ENCODE results near the gene PPIL1. TPM values are rescaled to one million over a fixed set of nuclear protein-coding genes. Genes with fewer than 3 reads are reported as not detected.
A peak's percentile ranks its signal among the peaks of the same experiment; 100 is the strongest.

The PPIL1 gene
- polyA plus RNA-seq, 1 experiment, result 23.4 TPM

DNA sequence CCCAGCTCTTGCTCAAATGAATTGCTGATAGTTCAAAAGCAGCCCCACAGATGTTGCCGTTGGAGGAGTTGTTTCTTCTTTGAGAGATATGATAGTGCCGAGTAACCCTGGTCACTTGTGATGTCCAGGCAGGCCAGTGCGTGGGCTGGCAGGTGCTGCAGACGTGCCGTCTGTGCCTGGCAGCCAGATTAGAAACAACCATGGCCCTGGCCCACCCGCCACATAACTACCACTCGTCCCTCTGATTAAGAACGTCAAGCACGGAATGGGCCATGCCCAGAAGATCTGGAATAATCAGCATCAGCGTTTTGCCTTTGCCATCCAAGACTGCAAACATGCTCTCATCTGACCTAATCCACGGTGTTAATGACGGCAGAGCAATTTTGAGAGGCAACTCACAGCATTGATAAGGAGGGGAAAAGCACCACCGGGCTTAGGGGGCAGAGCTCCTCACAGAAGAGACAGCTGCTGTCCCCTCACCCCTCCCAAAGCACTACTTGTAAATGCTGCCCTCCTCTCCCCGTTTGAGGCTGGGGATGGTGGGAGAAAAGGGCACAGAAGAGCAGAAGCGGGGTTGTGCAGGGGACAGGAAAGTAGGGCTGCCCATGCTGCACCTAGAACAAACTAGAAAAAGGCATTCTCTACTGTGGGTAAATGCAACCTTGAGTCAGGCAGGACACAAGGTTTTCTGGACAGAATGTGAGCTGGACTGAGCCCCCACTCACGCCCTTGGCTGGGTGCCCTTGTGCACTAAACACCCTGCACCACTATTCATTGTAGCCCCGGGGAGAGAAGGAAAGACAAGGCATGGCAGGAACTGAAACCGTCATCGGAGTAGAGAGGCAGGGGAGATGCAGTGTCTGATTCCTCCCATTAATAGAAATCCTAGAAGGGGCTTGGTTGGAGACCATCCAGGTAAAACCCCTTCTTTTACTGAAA lies 30.1 kb downstream of the PPIL1 start:
- Histone ChIP-seq H3K36me3 (ENCODE audit: control insufficient read depth, insufficient read depth, low read length) (no peaks in the 10 kb centered on the region), H3K4me3 (ENCODE audit: low read depth, low read length) (no peak overlapping the region), H3K27me3 (ENCODE audit: control insufficient read depth, insufficient read depth, low read length) (peaks cover 4% of the 10 kb centered on the region; the same call in 1 of the 2 replicates)
- ChIA-PET POLR2A (no interaction called here), CTCF (interaction anchor here (2.3 kb wide), 1 partner anchor 78 kb away, joined by 6 read pairs; no protein-coding TSS in a partner anchor)
- no peak for DNase-seq (ENCODE audit: low read depth)
- TF ChIP-seq, protein P1, sequence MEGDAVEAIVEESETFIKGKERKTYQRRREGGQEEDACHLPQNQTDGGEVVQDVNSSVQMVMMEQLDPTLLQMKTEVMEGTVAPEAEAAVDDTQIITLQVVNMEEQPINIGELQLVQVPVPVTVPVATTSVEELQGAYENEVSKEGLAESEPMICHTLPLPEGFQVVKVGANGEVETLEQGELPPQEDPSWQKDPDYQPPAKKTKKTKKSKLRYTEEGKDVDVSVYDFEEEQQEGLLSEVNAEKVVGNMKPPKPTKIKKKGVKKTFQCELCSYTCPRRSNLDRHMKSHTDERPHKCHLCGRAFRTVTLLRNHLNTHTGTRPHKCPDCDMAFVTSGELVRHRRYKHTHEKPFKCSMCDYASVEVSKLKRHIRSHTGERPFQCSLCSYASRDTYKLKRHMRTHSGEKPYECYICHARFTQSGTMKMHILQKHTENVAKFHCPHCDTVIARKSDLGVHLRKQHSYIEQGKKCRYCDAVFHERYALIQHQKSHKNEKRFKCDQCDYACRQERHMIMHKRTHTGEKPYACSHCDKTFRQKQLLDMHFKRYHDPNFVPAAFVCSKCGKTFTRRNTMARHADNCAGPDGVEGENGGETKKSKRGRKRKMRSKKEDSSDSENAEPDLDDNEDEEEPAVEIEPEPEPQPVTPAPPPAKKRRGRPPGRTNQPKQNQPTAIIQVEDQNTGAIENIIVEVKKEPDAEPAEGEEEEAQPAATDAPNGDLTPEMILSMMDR (IDR thresholded peaks at IDR 0.05; ENCODE audit: insufficient read depth, low read depth, low read length), result no peak

DNA sequence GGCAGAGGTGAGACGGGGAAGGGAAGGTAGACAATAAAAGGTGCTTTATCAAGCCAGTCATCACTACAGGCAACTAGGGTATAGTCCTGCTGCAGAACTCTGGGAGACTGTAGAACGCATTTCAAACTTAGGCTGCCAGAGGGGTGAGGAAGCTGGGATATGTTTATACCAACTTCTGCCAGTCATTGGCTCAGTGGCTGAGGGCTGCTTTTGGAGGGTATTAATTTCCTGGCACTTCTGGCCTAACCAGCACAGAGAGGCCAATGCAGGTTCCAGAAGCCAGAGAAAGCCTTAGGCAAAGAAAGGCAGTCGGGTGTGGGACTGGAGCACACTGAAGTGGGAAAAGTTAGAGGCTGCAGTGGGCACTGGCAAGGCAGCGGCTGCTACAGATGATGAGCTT lies 31.4 kb downstream of the PPIL1 start:
- POLR2A ChIA-PET, result no interaction called here
- no peaks in the 10 kb centered on the region for H3K36me3 ChIP-seq (ENCODE audit: control insufficient read depth, insufficient read depth, low read length)
- CTCF ChIA-PET, result interaction anchor here (0.9 to 2.3 kb wide), 3 partner anchors 9 to 77 kb away, joined by 3 to 10 read pairs (median 6); partner anchors contain the start of gene PPIL1
- TF ChIP-seq, protein P1 (IDR thresholded peaks at IDR 0.05; ENCODE audit: insufficient read depth, low read depth, low read length), result no peak
- H3K27me3 ChIP-seq (ENCODE audit: control insufficient read depth, insufficient read depth, low read length), result peaks cover 13% of the 10 kb centered on the region
- DNase-seq (ENCODE audit: low read depth), result no peak
- H3K4me3 ChIP-seq (ENCODE audit: low read depth, low read length), result no peak overlapping the region

DNA sequence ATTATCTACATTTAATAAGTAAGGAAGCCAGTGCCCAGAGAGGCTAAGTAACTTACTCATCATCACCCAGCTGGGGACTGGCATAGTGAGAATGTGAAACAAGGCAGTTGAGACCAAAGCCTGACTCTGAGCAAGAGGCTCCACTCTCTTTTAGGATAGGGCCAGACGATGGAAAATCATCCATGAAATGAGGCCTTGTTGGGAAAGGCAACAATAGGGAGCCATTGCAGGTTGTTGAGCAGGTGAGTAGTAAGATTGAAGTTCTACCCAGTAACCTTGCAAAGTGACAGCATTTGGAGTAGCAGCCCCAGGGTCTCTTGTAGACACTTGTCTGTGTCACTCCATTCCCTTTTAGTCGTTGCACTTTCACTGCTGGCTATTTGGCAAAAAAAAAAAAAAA lies 32.8 kb downstream of the PPIL1 start:
- CTCF ChIA-PET, result interaction anchor here (2.0 kb wide), 1 partner anchor 8 kb away, joined by 11 read pairs; no protein-coding TSS in a partner anchor

DNA sequence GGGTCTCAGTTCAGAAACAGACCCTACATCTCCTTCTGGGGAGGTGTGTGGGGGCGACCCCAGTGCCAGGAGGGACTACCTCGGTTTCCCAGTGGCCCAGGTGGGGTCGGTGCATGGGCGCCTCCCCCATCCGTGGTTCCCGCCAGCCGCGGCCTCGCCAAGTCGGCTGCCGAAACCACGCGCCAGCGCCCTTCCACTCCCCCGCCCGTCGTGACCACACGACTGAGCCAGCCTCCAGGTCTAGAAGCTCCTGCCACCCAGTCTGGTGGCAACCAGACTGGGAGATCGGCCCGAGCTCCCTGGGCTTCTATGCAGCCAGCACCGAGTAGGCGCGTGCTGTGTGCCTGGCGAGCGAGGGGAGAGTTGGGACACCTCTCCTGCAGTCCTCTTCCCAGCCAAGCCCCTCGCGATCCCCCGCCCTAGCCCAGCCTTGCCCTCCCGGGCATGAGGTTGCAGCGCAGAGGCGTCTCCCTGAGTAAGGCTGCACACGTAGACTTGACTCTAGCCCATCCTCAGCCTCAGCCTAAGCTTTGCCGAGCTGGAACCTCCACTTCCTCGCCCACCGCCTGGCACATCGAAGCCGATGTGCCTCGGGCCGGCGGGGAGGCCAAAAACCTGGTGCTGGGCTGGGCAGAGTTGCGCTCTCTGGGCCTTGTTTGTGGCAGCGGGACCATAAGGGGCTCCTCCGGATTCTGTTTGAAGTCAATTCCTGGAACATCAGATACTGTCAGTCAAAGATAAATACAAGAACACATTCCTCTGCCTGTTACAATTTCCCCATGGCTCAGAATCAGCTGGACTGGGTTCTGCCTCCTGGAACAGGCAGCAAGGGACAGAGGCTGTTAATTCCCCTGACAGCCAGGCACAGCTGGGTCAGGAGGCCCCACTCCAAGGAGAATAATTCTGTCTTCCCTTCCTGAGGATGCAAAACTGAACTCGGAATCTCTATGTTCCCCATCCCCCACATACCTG lies 33.9 kb downstream of the PPIL1 start:
- Histone ChIP-seq H3K36me3 (ENCODE audit: control insufficient read depth, insufficient read depth, low read length) (no peaks in the 10 kb centered on the region), H3K27me3 (ENCODE audit: control insufficient read depth, insufficient read depth, low read length) (peaks cover 25% of the 10 kb centered on the region), H3K4me3 (ENCODE audit: low read depth, low read length) (peak overlapping the region; percentile 48)
- ChIA-PET CTCF (interaction anchor here (1.0 to 2.0 kb wide), 5 partner anchors 9 to 177 kb away, joined by 3 to 11 read pairs (median 3); partner anchors contain the start of gene C6orf89), POLR2A (no interaction called here)
- no peak for DNase-seq (ENCODE audit: low read depth)
- TF ChIP-seq, protein P1 (IDR thresholded peaks at IDR 0.05; ENCODE audit: insufficient read depth, low read depth, low read length), result no peak

More for the DNA sequence above, 32.8 kb downstream of the PPIL1 start:
- Histone ChIP-seq H3K36me3 (ENCODE audit: control insufficient read depth, insufficient read depth, low read length) (no peaks in the 10 kb centered on the region), H3K4me3 (ENCODE audit: low read depth, low read length) (no peak overlapping the region), H3K27me3 (ENCODE audit: control insufficient read depth, insufficient read depth, low read length) (peaks cover 21% of the 10 kb centered on the region)
- DNase-seq (ENCODE audit: low read depth), result no peak
- TF ChIP-seq, protein P1 (IDR thresholded peaks at IDR 0.05; ENCODE audit: insufficient read depth, low read depth, low read length), result no peak
- POLR2A ChIA-PET, result no interaction called here

Data from BJ (cell line).